Lung (tissue), 12 donors: Measurements from ENCODE around the gene OTUB2. TPM values are rescaled to one million over a fixed set of nuclear protein-coding genes. Genes with fewer than 3 reads are reported as not detected.

Experiments used
- ATAC-seq: fragments of 200-7000 bp; cut with Tn5 transposase; one replicate; pipeline ENCODE4 v1.9.1; 2020; ENCODE audit warnings: moderate number of reproducible peaks; ENCODE audit not compliant: insufficient read depth, low FRiP score
- DNase-seq, 3 donors: peaks; one replicate each; pipeline ENCODE4 v3.0.0-alpha.2; 2013 to 2017
- H3K27ac ChIP-seq, 2 donors: one replicate each; pipeline ENCODE4 v1.5.1; 2013; ENCODE audit warnings: mild to moderate bottlenecking in 2 of 2, moderate library complexity in 2 of 2, control low read depth in 1 of 2, inconsistent platforms in 1 of 2, low read depth in 1 of 2, low read length in 1 of 2
- H3K27me3 ChIP-seq, 3 donors: one replicate each; pipeline ENCODE4 v1.5.1; 2013; ENCODE audit warnings: low read length in 2 of 3; ENCODE audit not compliant: control insufficient read depth in 3 of 3, insufficient read depth in 3 of 3
- H3K36me3 ChIP-seq, 4 donors: one replicate each; pipeline ENCODE4 v1.5.1; 2013; ENCODE audit warnings: low read length in 4 of 4, mild to moderate bottlenecking in 1 of 4, moderate library complexity in 1 of 4; ENCODE audit not compliant: control insufficient read depth in 4 of 4, insufficient read depth in 4 of 4
- H3K4me1 ChIP-seq, 5 donors: one replicate each; pipeline ENCODE4 v1.5.1; 2013; ENCODE audit warnings: low read length in 5 of 5, mild to moderate bottlenecking in 2 of 5, moderate library complexity in 1 of 5; ENCODE audit not compliant: control insufficient read depth in 5 of 5, insufficient read depth in 5 of 5
- H3K4me3 ChIP-seq: one replicate; pipeline ENCODE4 v1.5.1; 2013; ENCODE audit warnings: mild to moderate bottlenecking, control low read depth, moderate library complexity
- H3K9ac ChIP-seq, 2 donors: one replicate each; pipeline ENCODE4 v1.5.1; 2013; ENCODE audit warnings: low read length in 2 of 2, control low read depth in 1 of 2; ENCODE audit not compliant: insufficient read depth in 1 of 2
- H3K9me3 ChIP-seq, 4 donors: one replicate each; pipeline ENCODE4 v1.5.1; 2013; ENCODE audit warnings: low read length in 3 of 4, mild to moderate bottlenecking in 1 of 4, moderate library complexity in 1 of 4; ENCODE audit not compliant: control insufficient read depth in 4 of 4, insufficient read depth in 3 of 4
- CTCF ChIP-seq: IDR thresholded peaks from 2 replicates; pipeline ENCODE4 v1.5.1; 2012; ENCODE audit warnings: mild to moderate bottlenecking; ENCODE audit errors: control extremely low read depth, extremely low read depth
- WGBS, 2 donors: extraction: QIAGEN DNeasy Blood & Tissue Kit; methylation state at CpG; one replicate each; pipeline ENCODE4 v1.1.7; 2013; 5-methylcytosine and 5-hydroxymethylcytosine counted together
- polyA plus RNA-seq, 2 donors: library from polyadenylated mRNA; stranded (reverse); fragments of 200-250 nt; gene quantifications; one replicate each; pipeline ENCODE4 v1.2.1, GENCODE V29; 2013
- total RNA-seq, 2 donors: library from RNA; depleted of rRNA in 1 of 2; stranded (reverse); fragments of >200 nt in 1 of 2; gene quantifications; one replicate each; pipeline ENCODE4 v1.2.1, GENCODE V29; 2014 to 2021
- donor health status: control.
- donor health status: control.
- donor health status: Bipolar disorder and iron deficiency.
- donor health status: healthy.
- donor health status: DM: yes; HTN: yes; CAD: no.

Gene OTUB2
- total and polyA plus RNA-seq, 4 donors = 0.31 to 2.2 (median 1.6) TPM

GRCh38 chr14:94044476-94045091 lies 18.4 kb downstream of the OTUB2 start:
- Histone ChIP-seq H3K36me3 (peaks cover 12 to 50% (median 26%) of the 10 kb centered on the region in 4 donors), H3K4me3 (no peak overlapping the region), H3K4me1 (peaks cover 0 to 21% (median 4%) of the 10 kb centered on the region in 5 donors), H3K27me3 (no peaks in the 10 kb centered on the region), H3K27ac (no peak overlapping the region), H3K9me3 (peaks cover 0 to 2% (median 0%) of the 10 kb centered on the region in 4 donors), H3K9ac (no peak overlapping the region)
- ATAC-seq = no peak
- WGBS, 2 donors = 91 to 94% methylated on average over 20 of the region's 20 CpGs
- no peak for TF ChIP-seq CTCF
- no peak for DNase-seq

GRCh38 chr14:94045101-94045500 lies 19.0 kb downstream of the OTUB2 start:
- H3K27me3 ChIP-seq = no peaks in the 10 kb centered on the region
- 93 to 94% methylated on average over 8 of the region's 8 CpGs for WGBS, 2 donors
- no peak for DNase-seq
- no peak overlapping the region for H3K4me3 ChIP-seq
- no peak for TF ChIP-seq CTCF
- H3K36me3 ChIP-seq = peaks cover 12 to 54% (median 30%) of the 10 kb centered on the region in 4 donors
- no peak overlapping the region for H3K9ac ChIP-seq
- no peak for ATAC-seq
- no peak overlapping the region for H3K27ac ChIP-seq
- peaks cover 0 to 21% (median 4%) of the 10 kb centered on the region in 5 donors for H3K4me1 ChIP-seq
- H3K9me3 ChIP-seq = peaks cover 0 to 2% (median 0%) of the 10 kb centered on the region in 4 donors

DNA sequence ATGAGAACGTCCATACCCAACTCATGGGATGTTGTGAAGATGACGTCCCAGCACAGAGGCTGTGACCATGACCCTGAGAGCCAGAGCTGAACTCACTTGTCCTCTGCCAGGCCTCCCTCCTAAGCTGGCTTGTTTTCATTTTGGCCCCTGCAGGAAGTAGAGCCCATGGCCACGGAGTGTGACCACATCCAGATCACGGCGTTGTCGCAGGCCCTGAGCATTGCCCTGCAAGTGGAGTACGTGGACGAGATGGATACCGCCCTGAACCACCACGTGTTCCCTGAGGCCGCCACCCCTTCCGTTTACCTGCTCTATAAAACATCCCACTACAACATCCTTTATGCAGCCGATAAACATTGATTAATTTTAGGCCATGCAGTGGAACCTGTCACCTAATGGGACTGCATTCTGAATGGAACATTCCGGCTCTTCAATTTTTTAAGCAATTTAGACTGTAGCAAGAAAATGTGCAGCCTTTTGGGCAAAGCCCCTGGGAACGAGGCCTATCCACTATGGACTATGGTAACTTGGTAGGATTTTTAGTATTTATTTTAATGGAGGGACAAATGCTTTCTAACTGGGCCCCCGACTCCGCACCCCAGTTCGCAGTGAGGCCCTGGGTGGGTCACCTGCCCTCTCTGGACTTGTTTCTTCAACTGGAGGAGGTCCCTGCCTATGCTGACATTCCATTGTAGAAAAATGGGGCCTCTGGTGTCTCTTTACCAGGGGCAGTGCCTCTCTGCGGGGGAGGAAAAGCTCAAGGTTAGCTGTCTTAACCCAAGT lies 19.6 kb downstream of the OTUB2 start:
- H3K4me3 ChIP-seq = no peak overlapping the region
- H3K27me3 ChIP-seq = no peaks in the 10 kb centered on the region
- H3K9me3 ChIP-seq = no peaks in the 10 kb centered on the region
- no peak for TF ChIP-seq CTCF
- H3K27ac ChIP-seq = no peak overlapping the region
- 91 to 92% methylated on average over 19 of the region's 19 CpGs for WGBS, 2 donors
- H3K9ac ChIP-seq = no peak overlapping the region
- ATAC-seq = no peak
- DNase-seq = no peak
- H3K4me1 ChIP-seq = peaks cover 0 to 21% (median 4%) of the 10 kb centered on the region in 5 donors
- peaks cover 17 to 59% (median 37%) of the 10 kb centered on the region in 4 donors for H3K36me3 ChIP-seq
